DND-41 (cell line): ENCODE measurements around the gene ARL8B.

Experiments
- ATAC-seq: fragments of 200-7000 bp; cut with Tn5 transposase; 3 replicates; pipeline ENCODE4 v1.9.1; 2021; ENCODE audit warnings: low read depth; ENCODE audit not compliant: insufficient read depth
- DNase-seq: peaks from one replicate; pipeline ENCODE4 v3.0.0-alpha.2; 2020
- H2AFZ ChIP-seq: 2 replicates; pipeline ENCODE4 v1.6.0; 2012; ENCODE audit warnings: low read depth, low read length
- H3K27ac ChIP-seq: 2 replicates; pipeline ENCODE4 v1.5.1; 2012; ENCODE audit warnings: low read length, inconsistent platforms
- H3K27me3 ChIP-seq: fragments of 200-600 bp; sonication (generic); 2 replicates; pipeline ENCODE4 v1.6.0; 2012; ENCODE audit warnings: low read length, mild to moderate bottlenecking, inconsistent platforms; ENCODE audit not compliant: insufficient read depth, poor library complexity
- H3K36me3 ChIP-seq: 2 replicates; pipeline ENCODE4 v1.5.1; 2012; ENCODE audit warnings: low read length, inconsistent platforms; ENCODE audit not compliant: insufficient read depth
- H3K4me1 ChIP-seq: 2 replicates; pipeline ENCODE4 v1.5.1; 2012; ENCODE audit warnings: mild to moderate bottlenecking, low read length; ENCODE audit not compliant: insufficient read depth
- H3K4me2 ChIP-seq: 2 replicates; pipeline ENCODE4 v1.6.0; 2012; ENCODE audit warnings: mild to moderate bottlenecking, moderate library complexity, low read length, inconsistent platforms; ENCODE audit not compliant: insufficient read depth
- H3K4me3 ChIP-seq, 2 experiments: fragments of 200-600 bp in 1 of 2; shearing (Covaris generic) in 1 of 2; 2 replicates each; pipeline ENCODE4 v1.5.1; 2012 to 2016; ENCODE audit warnings: inconsistent platforms in 2 of 2, low read length in 2 of 2, mild to moderate bottlenecking in 2 of 2, low read depth in 1 of 2, moderate library complexity in 1 of 2
- H3K79me2 ChIP-seq: 2 replicates; pipeline ENCODE4 v1.6.0; 2012; ENCODE audit warnings: low read length, inconsistent platforms; ENCODE audit not compliant: insufficient read depth
- H3K9ac ChIP-seq: 2 replicates; pipeline ENCODE4 v1.6.0; 2012; ENCODE audit warnings: low read depth, mild to moderate bottlenecking, inconsistent platforms, low read length, moderate library complexity
- H3K9me3 ChIP-seq: 2 replicates; pipeline ENCODE4 v1.5.1; 2012; ENCODE audit warnings: low read length, moderate library complexity, mild to moderate bottlenecking, inconsistent platforms; ENCODE audit not compliant: insufficient read depth, severe bottlenecking
- H4K20me1 ChIP-seq: 2 replicates; pipeline ENCODE4 v1.6.0; 2012; ENCODE audit warnings: low read length; ENCODE audit not compliant: insufficient read depth
- EZH2 ChIP-seq: IDR thresholded peaks from 3 replicates; pipeline ENCODE4 v1.6.1; 2012; ENCODE audit warnings: borderline replicate concordance, low read depth, mild to moderate bottlenecking, moderate library complexity, low read length, inconsistent platforms; ENCODE audit not compliant: severe bottlenecking
- TF ChIP-seq, protein P1 (sequence below): IDR thresholded peaks from 2 replicates; pipeline ENCODE4 v1.5.1; 2012; ENCODE audit warnings: borderline replicate concordance, low read length, moderate library complexity, mild to moderate bottlenecking; ENCODE audit not compliant: poor library complexity, severe bottlenecking; ENCODE audit errors: extremely low read depth

The ARL8B gene

GRCh38 chr3:5198986-5199731 lies 77.1 kb downstream of the ARL8B start:
- H3K27ac ChIP-seq = peak overlapping the region; percentile 94
- H3K9ac ChIP-seq = peak overlapping the region; percentile 51
- peak overlapping the region; percentile 55; the same call in 1 of the 2 replicates for H3K4me2 ChIP-seq

DNA sequence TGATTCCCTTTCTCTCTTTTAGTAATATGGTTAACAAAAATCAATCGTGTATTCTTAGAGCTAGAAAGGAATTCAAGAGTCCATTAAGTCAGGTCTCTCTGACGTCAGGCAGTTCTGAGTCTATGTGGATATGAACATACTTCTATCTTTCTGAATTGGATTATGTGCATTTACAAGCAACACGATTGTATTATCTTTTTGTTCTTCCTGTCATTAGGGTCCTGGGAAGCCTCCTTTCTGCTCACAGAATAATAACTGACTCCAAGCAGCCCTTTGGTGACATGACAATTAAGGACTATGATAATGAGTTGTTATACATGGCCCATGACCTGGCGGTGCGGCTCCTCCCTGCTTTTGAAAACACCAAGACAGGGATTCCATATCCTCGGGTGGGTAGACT lies 79.4 kb downstream of the ARL8B start:
- Histone ChIP-seq H3K9ac (no peak overlapping the region), H3K9me3 (no peaks in the 10 kb centered on the region), H3K79me2 (peaks cover 92% of the 10 kb centered on the region), H3K36me3 (peaks cover 88% of the 10 kb centered on the region), H2AFZ (no peak overlapping the region), H3K27ac (0 out of 2 replicates have a peak overlapping the region, but pooled peaks have one; percentile 15), H3K4me3 (no peak overlapping the region), H3K4me2 (no peak overlapping the region), H4K20me1 (peaks cover 14% of the 10 kb centered on the region), H3K27me3 (no peaks in the 10 kb centered on the region), H3K4me1 (peaks cover 32% of the 10 kb centered on the region)
- DNase-seq = no peak
- TF ChIP-seq, protein P1, sequence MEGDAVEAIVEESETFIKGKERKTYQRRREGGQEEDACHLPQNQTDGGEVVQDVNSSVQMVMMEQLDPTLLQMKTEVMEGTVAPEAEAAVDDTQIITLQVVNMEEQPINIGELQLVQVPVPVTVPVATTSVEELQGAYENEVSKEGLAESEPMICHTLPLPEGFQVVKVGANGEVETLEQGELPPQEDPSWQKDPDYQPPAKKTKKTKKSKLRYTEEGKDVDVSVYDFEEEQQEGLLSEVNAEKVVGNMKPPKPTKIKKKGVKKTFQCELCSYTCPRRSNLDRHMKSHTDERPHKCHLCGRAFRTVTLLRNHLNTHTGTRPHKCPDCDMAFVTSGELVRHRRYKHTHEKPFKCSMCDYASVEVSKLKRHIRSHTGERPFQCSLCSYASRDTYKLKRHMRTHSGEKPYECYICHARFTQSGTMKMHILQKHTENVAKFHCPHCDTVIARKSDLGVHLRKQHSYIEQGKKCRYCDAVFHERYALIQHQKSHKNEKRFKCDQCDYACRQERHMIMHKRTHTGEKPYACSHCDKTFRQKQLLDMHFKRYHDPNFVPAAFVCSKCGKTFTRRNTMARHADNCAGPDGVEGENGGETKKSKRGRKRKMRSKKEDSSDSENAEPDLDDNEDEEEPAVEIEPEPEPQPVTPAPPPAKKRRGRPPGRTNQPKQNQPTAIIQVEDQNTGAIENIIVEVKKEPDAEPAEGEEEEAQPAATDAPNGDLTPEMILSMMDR = no peak
- TF ChIP-seq EZH2 = no peak
- no peak for ATAC-seq

More at GRCh38 chr3:5198986-5199731, 77.1 kb downstream of the ARL8B start:
- Histone ChIP-seq H4K20me1 (peaks cover 4% of the 10 kb centered on the region; the same call in 1 of the 2 replicates), H3K4me1 (peaks cover 56% of the 10 kb centered on the region), H3K36me3 (peaks cover 82% of the 10 kb centered on the region), H3K9me3 (no peaks in the 10 kb centered on the region), H3K79me2 (peaks cover 92% of the 10 kb centered on the region), H3K4me3 (no peak overlapping the region), H2AFZ (no peak overlapping the region), H3K27me3 (no peaks in the 10 kb centered on the region)
- TF ChIP-seq, protein P1 = no peak
- TF ChIP-seq EZH2 = no peak
- ATAC-seq = no peak
- DNase-seq = no peak

DNA sequence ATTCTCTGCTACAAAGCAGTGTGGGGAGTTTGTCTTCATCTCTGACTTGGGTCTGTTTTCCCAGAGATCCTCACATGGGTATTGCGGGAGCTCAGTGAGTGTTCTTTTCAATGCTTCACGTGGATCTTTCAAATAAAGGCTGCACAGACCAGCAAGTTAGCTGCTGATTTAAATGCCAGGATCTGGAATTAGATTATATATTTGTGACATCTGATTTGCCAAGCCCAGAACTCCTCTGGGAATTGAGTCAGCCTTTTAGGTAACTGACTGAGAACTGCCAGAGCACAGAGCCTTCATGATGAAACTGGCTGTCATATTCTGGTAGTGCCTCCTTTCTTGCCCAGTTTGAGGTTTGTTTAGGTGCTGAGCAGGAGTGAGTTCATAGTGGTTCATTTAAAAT lies 80.1 kb downstream of the ARL8B start:
- Histone ChIP-seq H3K4me2 (no peak overlapping the region), H3K27ac (peak overlapping the region; percentile 8; the same call in 1 of the 2 replicates), H4K20me1 (peaks cover 21% of the 10 kb centered on the region), H3K9me3 (no peaks in the 10 kb centered on the region), H3K27me3 (no peaks in the 10 kb centered on the region), H3K4me1 (peaks cover 25% of the 10 kb centered on the region), H3K9ac (no peak overlapping the region), H2AFZ (no peak overlapping the region), H3K4me3 (no peak overlapping the region), H3K36me3 (peaks cover 92% of the 10 kb centered on the region), H3K79me2 (peaks cover 92% of the 10 kb centered on the region)
- no peak for TF ChIP-seq EZH2
- TF ChIP-seq, protein P1 = no peak
- DNase-seq = no peak
- no peak for ATAC-seq
